T follicular helper cell (primary cell): ENCODE measurements around the gene ASAP3.
"Not testable (repeated sequence)": the region's sequence is repeated elsewhere in the genome, so short reads cannot be mapped to it uniquely, and the experiment has no call there.

ENCODE experiments used
- DNase-seq: peaks from one replicate; pipeline ENCODE4 v3.0.0-alpha.2; 2020; ENCODE audit warnings: low read depth

Gene ASAP3

GRCh38 chr1:23395849-23396248, 88.1 kb downstream of the ASAP3 start:
- no peak for DNase-seq

- no peak for DNase-seq
Measured at GRCh38 chr1:23395154-23395724, 88.7 kb downstream of the ASAP3 start.

GRCh38 chr1:23394684-23395083, 89.3 kb downstream of the ASAP3 start:
- DNase-seq = no peak

- DNase-seq = no peak
Measured at GRCh38 chr1:23394181-23394580, 89.8 kb downstream of the ASAP3 start.

- no peak for DNase-seq
Measured at GRCh38 chr1:23393706-23394105, 90.3 kb downstream of the ASAP3 start.

- DNase-seq = no peak
Measured at GRCh38 chr1:23392125-23392855, 91.7 kb downstream of the ASAP3 start.

- DNase-seq = no peak
Measured at GRCh38 chr1:23389837-23390321, 94.1 kb downstream of the ASAP3 start.

- no peak for DNase-seq
Measured at GRCh38 chr1:23387494-23387893, 96.5 kb downstream of the ASAP3 start.

GRCh38 chr1:23385119-23385621, 98.8 kb downstream of the ASAP3 start:
- no peak for DNase-seq

- DNase-seq = no peak
Measured at GRCh38 chr1:23384312-23385058, 99.5 kb downstream of the ASAP3 start.

GRCh38 chr1:23383577-23384311, 100.2 kb downstream of the ASAP3 start:
- DNase-seq = no peak

- no peak for DNase-seq
Measured at GRCh38 chr1:23381233-23381885, 102.6 kb downstream of the ASAP3 start.

- DNase-seq = no peak
Measured at GRCh38 chr1:23380719-23381118, 103.3 kb downstream of the ASAP3 start.

- DNase-seq = not testable (repeated sequence)
Measured at GRCh38 chr1:23380236-23380635, 103.7 kb downstream of the ASAP3 start.
